ENCODE data around the gene STAM. TPM values are rescaled to one million over a fixed set of nuclear protein-coding genes. Genes with fewer than 3 reads are reported as not detected.

Gene STAM
- 22.2 and 23.4 TPM in 2 replicates for total RNA-seq

GRCh38 chr10:17643755-17644484, at the start of gene STAM:
STAM (plus strand) TSS chr10:17644151; CDS start chr10:17644340, 189 bp downstream.

GRCh38 chr10:17617031-17617911, 26.7 kb upstream of the STAM start, which contains the start of gene HACD1:
HACD1 (minus strand) TSS chr10:17617374; CDS start chr10:17617339, 35 bp downstream.

GRCh38 chr10:17751781-17752445, 108.0 kb downstream of the STAM start, which contains the start of gene TMEM236:
TMEM236 (plus strand) TSS chr10:17752201; CDS start chr10:17752296, 95 bp downstream.

Other genes with a start within 250 kb of the STAM start
- 1.6 TPM in 1 of 2 replicates, not detected in the other for gene ST8SIA6, start 189.6 kb upstream of the STAM start, total RNA-seq
- gene HACD1, start 26.8 kb upstream of the STAM start, total RNA-seq: 14.8 and 27.5 TPM in 2 replicates
- under 0.01 TPM in 1 of 2 replicates, not detected in the other for gene TMEM236, start 108.0 kb downstream of the STAM start, total RNA-seq
- gene MRC1, start 165.2 kb downstream of the STAM start, total RNA-seq: 0.09 TPM in 1 of 2 replicates, not detected in the other

Data from pericardium fibroblast (primary cell).